Measurements from ENCODE around the gene IRF2. TPM values are rescaled to one million over a fixed set of nuclear protein-coding genes. Genes with fewer than 3 reads are reported as not detected.

The IRF2 gene
- total RNA-seq, 3 donors from 2014 or later, result 39.3 to 59.8 (median 53.5) TPM

DNA sequence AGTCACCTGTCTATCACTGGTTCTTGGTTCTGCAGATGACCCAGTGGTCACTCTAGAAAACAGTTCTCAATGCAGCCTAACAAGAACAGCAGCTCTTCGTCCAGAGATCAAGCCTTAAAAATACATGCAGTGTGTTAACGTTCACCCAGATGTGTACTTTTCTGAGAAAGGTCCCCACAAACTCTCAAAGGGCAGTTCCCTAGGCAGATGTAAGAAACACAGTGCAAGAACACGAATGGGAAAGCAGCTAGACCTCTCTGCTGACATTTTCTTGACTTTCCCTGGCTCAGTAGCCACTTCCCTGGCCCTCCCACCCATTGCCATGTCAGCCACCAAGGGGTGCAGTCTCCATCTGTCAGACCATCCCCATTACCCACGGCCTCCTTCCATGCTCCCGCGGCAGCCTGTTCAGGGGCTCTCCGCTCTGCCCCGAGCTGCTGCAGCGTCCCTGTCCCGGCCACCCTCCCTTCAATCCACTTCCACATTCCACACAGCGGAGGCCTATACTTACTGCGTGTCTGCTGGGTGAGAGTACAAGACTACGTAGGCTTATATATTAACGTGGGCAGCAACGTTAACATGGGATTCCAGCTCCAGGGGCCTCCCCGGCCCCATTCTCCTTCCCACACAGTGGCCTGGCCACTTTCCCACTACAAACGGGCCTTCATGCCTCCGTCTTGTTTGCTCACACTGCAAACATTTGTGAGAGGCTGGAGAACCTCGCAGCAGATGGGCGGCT is 34.3 kb downstream of the IRF2 start:
- Histone ChIP-seq H3K36me3 (ENCODE audit: low read depth) (no peaks in the 10 kb centered on the region), H3K4me3 (no peak overlapping the region), H3K4me1 (ENCODE audit: low read depth) (peaks cover 16% of the 10 kb centered on the region), H3K9me3 (no peaks in the 10 kb centered on the region)
- ATAC-seq (peak; percentile 17), DNase-seq (no peak)
- TF ChIP-seq, protein P1, sequence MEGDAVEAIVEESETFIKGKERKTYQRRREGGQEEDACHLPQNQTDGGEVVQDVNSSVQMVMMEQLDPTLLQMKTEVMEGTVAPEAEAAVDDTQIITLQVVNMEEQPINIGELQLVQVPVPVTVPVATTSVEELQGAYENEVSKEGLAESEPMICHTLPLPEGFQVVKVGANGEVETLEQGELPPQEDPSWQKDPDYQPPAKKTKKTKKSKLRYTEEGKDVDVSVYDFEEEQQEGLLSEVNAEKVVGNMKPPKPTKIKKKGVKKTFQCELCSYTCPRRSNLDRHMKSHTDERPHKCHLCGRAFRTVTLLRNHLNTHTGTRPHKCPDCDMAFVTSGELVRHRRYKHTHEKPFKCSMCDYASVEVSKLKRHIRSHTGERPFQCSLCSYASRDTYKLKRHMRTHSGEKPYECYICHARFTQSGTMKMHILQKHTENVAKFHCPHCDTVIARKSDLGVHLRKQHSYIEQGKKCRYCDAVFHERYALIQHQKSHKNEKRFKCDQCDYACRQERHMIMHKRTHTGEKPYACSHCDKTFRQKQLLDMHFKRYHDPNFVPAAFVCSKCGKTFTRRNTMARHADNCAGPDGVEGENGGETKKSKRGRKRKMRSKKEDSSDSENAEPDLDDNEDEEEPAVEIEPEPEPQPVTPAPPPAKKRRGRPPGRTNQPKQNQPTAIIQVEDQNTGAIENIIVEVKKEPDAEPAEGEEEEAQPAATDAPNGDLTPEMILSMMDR (IDR thresholded peaks at IDR 0.05), result no peak
- intact Hi-C loops (cut with DNase I, micrococcal nuclease), result no loop called here

DNA sequence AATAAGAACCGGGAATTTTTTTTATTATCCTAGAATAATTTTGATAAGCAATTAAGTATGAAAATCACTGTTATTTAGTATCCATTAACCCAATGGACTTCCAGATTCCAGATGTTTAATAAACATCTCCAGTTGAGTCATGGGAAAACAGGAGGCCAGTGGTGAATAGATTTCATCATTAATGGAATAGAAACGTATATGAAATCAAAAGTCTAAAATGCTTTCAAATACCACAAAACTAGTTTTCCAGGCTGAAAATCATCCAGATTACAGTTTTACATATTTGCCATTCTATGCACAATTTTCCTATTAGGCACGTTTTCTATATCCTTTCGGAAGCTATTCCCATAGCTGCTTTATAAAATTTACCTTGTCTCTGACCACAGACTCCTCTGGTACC is 35.0 kb downstream of the IRF2 start:
- ATAC-seq, result no peak
- intact Hi-C loops (cut with DNase I, micrococcal nuclease), result no loop called here
- no peak for DNase-seq
- Histone ChIP-seq H3K9me3 (no peaks in the 10 kb centered on the region), H3K4me1 (ENCODE audit: low read depth) (peaks cover 16% of the 10 kb centered on the region), H3K36me3 (ENCODE audit: low read depth) (no peaks in the 10 kb centered on the region), H3K4me3 (no peak overlapping the region)
- TF ChIP-seq, protein P1 (IDR thresholded peaks at IDR 0.05), result no peak

DNA sequence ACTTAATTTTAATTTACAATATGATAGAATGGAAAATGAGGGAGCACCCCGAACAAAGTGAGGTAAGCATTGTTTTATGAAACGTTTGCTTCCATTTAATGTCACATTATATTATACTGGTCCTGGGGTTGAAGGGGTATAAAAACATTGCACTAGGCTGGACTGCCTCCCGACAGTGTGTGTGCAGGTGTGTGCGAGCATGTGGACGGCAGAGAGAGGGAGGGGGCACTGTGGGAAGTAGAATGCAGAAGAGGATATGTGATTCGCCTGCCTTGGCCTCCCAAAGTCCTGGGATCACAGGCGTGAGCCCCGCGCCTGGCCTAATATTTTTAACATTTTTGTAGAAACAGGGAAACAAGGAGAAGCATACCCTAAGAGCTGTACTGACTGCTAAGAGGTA is 36.0 kb downstream of the IRF2 start:
- DNase-seq (peak in 1 of 3 donors; percentile 57), ATAC-seq (peak; percentile 74)
- intact Hi-C loops (cut with DNase I, micrococcal nuclease), result no loop called here
- H3K9me3 ChIP-seq, result no peaks in the 10 kb centered on the region
- no peaks in the 10 kb centered on the region for H3K36me3 ChIP-seq (ENCODE audit: low read depth)
- H3K4me3 ChIP-seq, result no peak overlapping the region
- TF ChIP-seq, protein P1 (IDR thresholded peaks at IDR 0.05), result no peak
- H3K4me1 ChIP-seq (ENCODE audit: low read depth), result peaks cover 16% of the 10 kb centered on the region

DNA sequence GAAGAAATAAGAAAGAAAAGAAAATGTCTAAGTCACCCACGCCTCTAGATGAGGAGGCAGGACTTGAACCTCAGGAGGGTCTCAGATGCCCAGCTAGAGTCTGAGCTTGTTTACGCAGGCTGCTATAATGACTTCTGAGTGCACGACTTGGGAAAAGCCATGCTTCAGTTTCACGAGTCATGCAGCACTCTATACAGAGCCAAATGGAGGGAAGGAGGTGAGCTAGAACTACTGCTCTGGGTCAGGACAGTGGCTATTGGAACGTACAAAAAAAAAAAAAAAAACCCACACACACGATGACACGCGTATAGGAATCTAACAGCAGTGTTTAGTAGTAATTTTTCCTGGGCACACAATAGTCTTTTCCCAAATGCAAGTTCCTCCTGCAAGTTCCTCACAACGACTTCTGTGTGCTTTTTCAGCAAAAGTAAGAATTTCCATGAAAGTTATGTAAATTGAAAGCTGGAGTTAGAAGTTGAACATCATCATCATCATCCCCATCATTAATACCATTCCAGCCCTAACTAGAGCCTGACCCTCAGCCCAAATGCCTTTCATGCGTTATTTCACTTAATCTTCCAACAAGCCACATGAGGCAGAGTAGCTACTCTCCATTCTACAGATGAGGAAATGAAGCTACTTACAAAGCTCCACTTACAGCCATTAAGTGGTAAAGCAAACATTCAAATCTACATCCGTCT is 36.6 kb downstream of the IRF2 start:
- Histone ChIP-seq H3K9me3 (no peaks in the 10 kb centered on the region), H3K36me3 (ENCODE audit: low read depth) (no peaks in the 10 kb centered on the region), H3K4me3 (no peak overlapping the region), H3K4me1 (ENCODE audit: low read depth) (peaks cover 16% of the 10 kb centered on the region)
- intact Hi-C loops (cut with DNase I, micrococcal nuclease), result no loop called here
- TF ChIP-seq, protein P1 (IDR thresholded peaks at IDR 0.05), result no peak
- peak; percentile 83 for ATAC-seq
- no peak for DNase-seq

DNA sequence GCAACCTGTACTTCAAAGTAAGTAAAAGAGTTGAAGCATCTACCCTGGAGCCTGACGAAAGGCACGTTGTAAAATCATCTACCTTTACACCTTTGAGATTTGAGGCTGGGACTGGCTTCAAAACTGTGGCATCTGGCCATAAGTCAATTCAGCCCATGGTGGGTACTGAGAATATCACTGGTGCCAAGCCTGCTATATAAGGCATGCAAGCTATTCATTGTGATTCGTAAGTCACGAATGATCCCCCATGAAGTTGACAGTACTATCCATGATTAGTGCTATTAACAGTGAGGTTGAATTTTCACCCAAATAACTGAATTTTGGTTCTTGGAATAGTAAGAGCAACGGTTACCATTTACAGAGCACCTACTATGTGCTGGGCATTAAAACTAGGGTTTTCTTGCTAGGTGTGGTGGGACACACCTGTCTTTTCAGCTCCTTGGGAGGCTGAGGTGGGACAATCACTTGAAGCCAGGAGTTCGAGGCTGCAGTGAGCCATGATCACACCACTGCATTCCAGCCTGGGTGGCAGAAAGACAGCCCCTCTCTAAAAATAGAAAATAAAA is 39.8 kb downstream of the IRF2 start:
- peaks cover 11% of the 10 kb centered on the region for H3K4me1 ChIP-seq (ENCODE audit: low read depth)
- intact Hi-C loops (cut with DNase I, micrococcal nuclease), result no loop called here
- no peak for ATAC-seq

More for the DNA sequence above, 39.8 kb downstream of the IRF2 start:
- H3K36me3 ChIP-seq (ENCODE audit: low read depth), result no peaks in the 10 kb centered on the region
- TF ChIP-seq, protein P1 (IDR thresholded peaks at IDR 0.05), result no peak
- no peaks in the 10 kb centered on the region for H3K9me3 ChIP-seq
- no peak for DNase-seq
- H3K4me3 ChIP-seq, result no peak overlapping the region
